GM12878 (cell line): Measurements from ENCODE around the gene CLMP. TPM values are rescaled to one million over a fixed set of nuclear protein-coding genes. Genes with fewer than 3 reads are reported as not detected.
"Not testable (repeated sequence)": the region's sequence is repeated elsewhere in the genome, so short reads cannot be mapped to it uniquely, and the experiment has no call there.

Source experiments
- ATAC-seq: fragments of 200-7000 bp; cut with Tn5 transposase; 3 replicates; pipeline ENCODE4 v1.9.1; 2020; ENCODE audit warnings: mild to moderate bottlenecking, moderate library complexity
- BruUV-seq: library from RNA; stranded (reverse); fragments of 400-500 nt; replicated peaks from 2 replicates; lab custom pipeline; 2021; lab: Mats Ljungman, UMichigan
- CTCF ChIA-PET: fragments of 300-600 bp; sonication (Branson Sonifier 250); formaldehyde crosslinking; extraction: SDS; loops from one replicate; lab custom pipeline; 2021; ENCODE audit warnings: inconsistent platforms; lab: Yijun Ruan, JAX
- POLR2A ChIA-PET: fragments of 350-600 bp; formaldehyde crosslinking; extraction: SDS; loops from one replicate; lab custom pipeline; 2021; ENCODE audit warnings: inconsistent platforms; lab: Charles Lee
- RAD21 ChIA-PET: fragments of 300-600 bp; sonication (Branson Sonifier 250); formaldehyde crosslinking; loops from one replicate; lab custom pipeline; 2023; ENCODE audit warnings: antibody characterized with exemption; ENCODE audit not compliant: unreplicated experiment; lab: Charles Lee
- SMC1A ChIA-PET: fragments of 300-600 bp; sonication (Branson Sonifier 250); formaldehyde crosslinking; loops from one replicate; lab custom pipeline; 2023; ENCODE audit not compliant: unreplicated experiment, uncharacterized antibody; lab: Charles Lee
- DNase-seq: peaks from one replicate; pipeline ENCODE4 v3.0.0-alpha.2; 2011; ENCODE audit warnings: low read depth, low spot score
- FAIRE-seq: peaks from 3 replicates; lab custom pipeline; 2011; peaks lifted over from hg19 to GRCh38; lab: Jason Lieb, UNC
- H2AFZ ChIP-seq: 2 replicates; pipeline ENCODE4 v1.6.0; 2011; ENCODE audit warnings: low read depth, low read length, control low read depth; ENCODE audit not compliant: control insufficient read depth
- H3K27ac ChIP-seq: 2 replicates; pipeline ENCODE4 v1.5.1; 2011; ENCODE audit warnings: control low read depth; ENCODE audit not compliant: control insufficient read depth, insufficient read depth
- H3K27me3 ChIP-seq, 2 experiments: replicated peaks in 1 of 2; 2 replicates each; pipeline versions ENCODE4 v1.6.0 to v1.6.1; 2011; ENCODE audit warnings: low read length in 1 of 2; ENCODE audit not compliant: control insufficient read depth in 2 of 2, insufficient read depth in 2 of 2
- H3K36me3 ChIP-seq, 2 experiments: 2 replicates each; pipeline ENCODE4 v1.5.1; 2011; ENCODE audit warnings: low read length in 1 of 2; ENCODE audit not compliant: control insufficient read depth in 2 of 2, insufficient read depth in 2 of 2
- H3K4me1 ChIP-seq: 2 replicates; pipeline ENCODE4 v1.6.1; 2011; ENCODE audit warnings: mild to moderate bottlenecking, low read length, moderate library complexity, mixed read lengths; ENCODE audit not compliant: control insufficient read depth, insufficient read depth
- H3K4me2 ChIP-seq: 2 replicates; pipeline ENCODE4 v1.6.0; 2011; ENCODE audit warnings: control low read depth; ENCODE audit not compliant: control insufficient read depth, insufficient read depth
- H3K4me3 ChIP-seq: fragments of 200-600 bp; sonication (generic); 2 replicates; pipeline ENCODE4 v1.5.1; 2016
- H3K79me2 ChIP-seq: 2 replicates; pipeline ENCODE4 v1.6.0; 2011; ENCODE audit warnings: low read length; ENCODE audit not compliant: control insufficient read depth, insufficient read depth
- H3K9ac ChIP-seq: 2 replicates; pipeline ENCODE4 v1.8.0; 2011; ENCODE audit warnings: low read length, control low read depth, mixed read lengths; ENCODE audit not compliant: control insufficient read depth, insufficient read depth
- H3K9me3 ChIP-seq: replicated peaks from 3 replicates; pipeline ENCODE4 v1.5.1; 2011; ENCODE audit warnings: mild to moderate bottlenecking, low read length; ENCODE audit not compliant: control insufficient read depth, insufficient read depth
- H4K20me1 ChIP-seq: 2 replicates; pipeline ENCODE4 v1.6.0; 2011; ENCODE audit not compliant: control insufficient read depth, insufficient read depth
- LARP7 ChIP-seq: fragments of 450-650 bp; IDR thresholded peaks from 2 replicates; pipeline ENCODE4 v1.6.1; 2017; ENCODE audit warnings: mild to moderate bottlenecking
- NRF1 ChIP-seq: conservative IDR thresholded peaks from 2 replicates; pipeline ENCODE4 v1.6.1; 2011; ENCODE audit warnings: mild to moderate bottlenecking, low read depth, low read length, improper control_type of control experiment
- POLR2A ChIP-seq: IDR thresholded peaks from 2 replicates; pipeline ENCODE4 v1.6.1; 2011; ENCODE audit warnings: low read depth, mild to moderate bottlenecking, low read length
- RAD51 ChIP-seq: fragments of 450-650 bp; IDR thresholded peaks from 2 replicates; pipeline ENCODE4 v1.6.1; 2016; ENCODE audit warnings: moderate library complexity, mild to moderate bottlenecking, inconsistent platforms
- YY1 ChIP-seq: IDR thresholded peaks from 2 replicates; pipeline ENCODE4 v1.6.1; 2011; ENCODE audit warnings: low read depth, mild to moderate bottlenecking, low read length
- WGBS: methylation state at CpG from one replicate; pipeline ENCODE4 v1.1.6; 2016; ENCODE audit warnings: low lambda C conversion rate; ENCODE audit not compliant: insufficient replicate concordance, insufficient coverage; ENCODE audit errors: missing lambda C conversion rate; 5-methylcytosine and 5-hydroxymethylcytosine counted together
- in situ Hi-C: fragments of 300-500 bp; cut with MboI; formaldehyde crosslinking; loops from 9 replicates; pipeline ENCODE4 v1.14.3; 2018; ENCODE audit warnings: mixed read lengths
- intact Hi-C: fragments of 100-400 bp; cut with micrococcal nuclease; formaldehyde crosslinking; loops from one replicate; pipeline ENCODE4 v1.14.2; 2022; ENCODE audit not compliant: unreplicated experiment
- polyA plus RNA-seq, 11 experiments: library from polyadenylated mRNA; depleted of rRNA in 4 of 11; unstranded in 6 of 11; stranded (reverse) in 5 of 11; fragments of >200 nt; fragmentation: Nextera tagmentation in 4 of 11; fragmentation: Illumina TruSeq in 1 of 11; extraction: Ambion mirVana in 4 of 11; extraction: Trizol in 1 of 11; gene quantifications; 1 replicate in 1 of 11; 2 replicates in 10 of 11; pipeline versions ENCODE4 v1.2.1 to v1.2.3, GENCODE V29; 2011 to 2016; ENCODE audit warnings: inconsistent platforms in 2 of 11, missing spikeins in 2 of 11, low read depth in 1 of 11
- total RNA-seq, 4 experiments: library from RNA; depleted of rRNA in 3 of 4; stranded (reverse); fragments of >200 nt in 3 of 4; fragmentation: Illumina TruSeq in 1 of 4; extraction: Trizol in 1 of 4; gene quantifications; 2 replicates each; pipeline versions ENCODE4 v1.2.1 to v1.2.3, GENCODE V29; 2013 to 2021
- TF ChIP-seq, protein P1 (sequence below): fragments of 450-650 bp; formaldehyde crosslinking; IDR thresholded peaks from 2 replicates; pipeline ENCODE4 v1.4.0; 2020; ENCODE audit warnings: mild to moderate bottlenecking, moderate library complexity

The CLMP gene
- total and polyA plus RNA-seq, 10 of the 15 experiments (the other 5 are each of a cell fraction or from before 2014, with no cell fraction given) = 0.01 to 0.71 (median 0.20) TPM; not detected in 4

DNA sequence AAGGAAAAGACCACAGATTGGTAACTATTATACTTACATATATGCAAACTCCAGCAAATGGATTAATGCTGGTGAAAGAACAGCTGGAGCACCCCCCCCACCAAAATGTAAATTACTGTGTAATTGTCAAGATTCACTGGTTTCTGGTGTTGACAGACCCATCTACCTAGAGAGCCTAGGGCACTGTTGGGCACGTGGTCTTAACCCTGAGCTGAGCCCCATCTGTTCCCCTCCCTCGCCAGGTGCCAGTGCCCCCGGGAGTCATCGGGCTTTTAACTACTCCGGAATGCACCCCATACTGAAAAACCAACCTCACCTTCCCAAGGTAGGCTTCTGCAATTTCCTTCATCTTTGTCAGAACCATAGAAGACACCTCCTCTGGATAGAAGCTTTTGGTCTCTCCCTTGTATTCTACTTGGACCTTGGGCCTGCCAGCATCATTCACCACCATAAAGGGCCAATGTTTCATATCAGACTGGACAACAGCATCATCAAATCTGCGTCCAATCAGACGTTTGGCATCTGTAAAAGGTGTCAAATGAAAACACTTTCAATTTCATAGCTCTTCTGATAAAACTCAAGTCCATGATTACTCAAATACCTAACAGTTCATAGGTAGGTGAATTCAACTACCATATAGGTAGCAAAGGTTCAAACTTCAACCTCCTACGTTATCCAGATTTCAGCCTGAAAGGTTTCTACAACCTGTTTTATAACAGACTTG lies 134.6 kb downstream of the CLMP start (continued):
- TF ChIP-seq, protein P1, sequence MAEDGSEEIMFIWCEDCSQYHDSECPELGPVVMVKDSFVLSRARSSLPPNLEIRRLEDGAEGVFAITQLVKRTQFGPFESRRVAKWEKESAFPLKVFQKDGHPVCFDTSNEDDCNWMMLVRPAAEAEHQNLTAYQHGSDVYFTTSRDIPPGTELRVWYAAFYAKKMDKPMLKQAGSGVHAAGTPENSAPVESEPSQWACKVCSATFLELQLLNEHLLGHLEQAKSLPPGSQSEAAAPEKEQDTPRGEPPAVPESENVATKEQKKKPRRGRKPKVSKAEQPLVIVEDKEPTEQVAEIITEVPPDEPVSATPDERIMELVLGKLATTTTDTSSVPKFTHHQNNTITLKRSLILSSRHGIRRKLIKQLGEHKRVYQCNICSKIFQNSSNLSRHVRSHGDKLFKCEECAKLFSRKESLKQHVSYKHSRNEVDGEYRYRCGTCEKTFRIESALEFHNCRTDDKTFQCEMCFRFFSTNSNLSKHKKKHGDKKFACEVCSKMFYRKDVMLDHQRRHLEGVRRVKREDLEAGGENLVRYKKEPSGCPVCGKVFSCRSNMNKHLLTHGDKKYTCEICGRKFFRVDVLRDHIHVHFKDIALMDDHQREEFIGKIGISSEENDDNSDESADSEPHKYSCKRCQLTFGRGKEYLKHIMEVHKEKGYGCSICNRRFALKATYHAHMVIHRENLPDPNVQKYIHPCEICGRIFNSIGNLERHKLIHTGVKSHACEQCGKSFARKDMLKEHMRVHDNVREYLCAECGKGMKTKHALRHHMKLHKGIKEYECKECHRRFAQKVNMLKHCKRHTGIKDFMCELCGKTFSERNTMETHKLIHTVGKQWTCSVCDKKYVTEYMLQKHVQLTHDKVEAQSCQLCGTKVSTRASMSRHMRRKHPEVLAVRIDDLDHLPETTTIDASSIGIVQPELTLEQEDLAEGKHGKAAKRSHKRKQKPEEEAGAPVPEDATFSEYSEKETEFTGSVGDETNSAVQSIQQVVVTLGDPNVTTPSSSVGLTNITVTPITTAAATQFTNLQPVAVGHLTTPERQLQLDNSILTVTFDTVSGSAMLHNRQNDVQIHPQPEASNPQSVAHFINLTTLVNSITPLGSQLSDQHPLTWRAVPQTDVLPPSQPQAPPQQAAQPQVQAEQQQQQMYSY (CRISPR knock-in tag) = no peak
- TF ChIP-seq NRF1 = no peak
- peak; percentile 50; the same call in 1 of the 2 replicates for TF ChIP-seq POLR2A
- 0 out of 2 replicates have a peak, but pooled peaks have one; percentile 16 for TF ChIP-seq RAD51
- TF ChIP-seq, all 136 proteins: peak for 3

DNA sequence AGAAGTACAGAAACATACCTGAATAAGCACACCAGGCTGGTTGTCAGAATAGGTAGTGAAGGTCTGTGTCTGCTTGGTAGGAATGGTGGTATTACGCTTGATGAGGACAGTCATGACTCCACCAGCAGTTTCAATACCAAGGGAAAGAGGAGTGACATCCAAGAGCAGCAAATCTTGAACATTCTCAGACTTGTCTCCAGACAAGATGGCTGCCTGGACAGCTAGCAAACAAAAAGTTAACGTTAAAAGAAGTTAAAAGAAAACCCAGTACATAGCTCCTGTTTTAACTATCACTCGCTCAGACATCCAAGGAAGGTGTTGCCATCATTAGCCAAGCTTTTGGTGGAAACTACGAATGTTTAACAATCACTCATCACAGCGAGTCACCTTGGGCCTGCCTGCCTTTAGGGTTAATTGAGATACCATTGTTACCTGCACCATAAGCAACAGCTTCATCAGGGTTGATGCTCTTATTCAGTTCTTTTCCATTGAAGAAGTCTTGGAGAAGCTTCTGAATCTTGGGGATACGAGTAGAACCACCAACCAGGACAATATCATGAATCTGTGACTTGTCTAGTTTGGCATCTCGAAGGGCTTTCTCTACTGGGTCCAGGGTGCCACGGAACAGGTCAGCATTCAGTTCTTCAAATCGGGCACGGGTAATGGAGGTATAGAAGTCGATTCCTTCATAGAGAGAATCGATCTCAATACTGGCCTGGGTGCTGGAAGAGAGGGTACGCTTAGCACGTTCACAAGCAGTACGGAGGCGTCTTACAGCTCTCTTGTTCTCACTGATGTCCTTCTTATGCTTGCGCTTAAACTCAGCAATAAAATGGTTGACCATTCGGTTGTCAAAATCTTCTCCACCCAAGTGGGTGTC lies 135.8 kb downstream of the CLMP start:
- SMC1A ChIA-PET = interaction anchor here (0.9 to 3.0 kb wide), 12 partner anchors 11 to 303 kb away, joined by 3 to 25 read pairs (median 4); partner anchors contain the start of gene CRTAM
- 0 out of 2 replicates have a peak, but pooled peaks have one; percentile 15 for TF ChIP-seq LARP7
- TF ChIP-seq YY1 = peak; percentile 51

More for the DNA sequence above, 135.8 kb downstream of the CLMP start:
- H3K9me3 ChIP-seq, FAIRE-seq, H3K27me3 ChIP-seq, H2AFZ ChIP-seq, DNase-seq, H3K27ac ChIP-seq, BruUV-seq, H3K4me1 ChIP-seq, intact Hi-C loops, ATAC-seq: not testable (repeated sequence)
- WGBS = 3% methylated on average over 18 of the region's 18 CpGs
- Histone ChIP-seq H3K9ac (peak overlapping the region; percentile 41), H3K4me2 (peak overlapping the region; percentile 78), H3K79me2 (peaks cover 64% of the 10 kb centered on the region), H3K36me3 (peaks cover 27 to 40% of the 10 kb centered on the region in 2 experiments), H4K20me1 (peaks cover 23% of the 10 kb centered on the region; the same call in 1 of the 2 replicates), H3K4me3 (peak overlapping the region; percentile 94)
- ChIA-PET CTCF (interaction anchor here (0.9 to 11.6 kb wide), 11 partner anchors 9 to 263 kb away, joined by 3 to 387 read pairs (median 5); no protein-coding TSS in a partner anchor), POLR2A (interaction anchor here (0.7 to 2.5 kb wide), 5 partner anchors 11 to 192 kb away, joined by 3 to 15 read pairs (median 4); no protein-coding TSS in a partner anchor), RAD21 (interaction anchor here (1.1 to 8.1 kb wide), 4 partner anchors 9 to 207 kb away, joined by 3 to 122 read pairs (median 26); no protein-coding TSS in a partner anchor)
- in situ Hi-C loops = loop anchor here (25.0 kb wide), 1 partner anchor 1597 kb away; the partner anchor contains the start of genes SORL1 and SORL1-AS1
